Measurements from ENCODE around the gene PDCD10.

- TF ChIP-seq POLR2A (IDR thresholded peaks at IDR 0.05; ENCODE audit: low read depth, low read length) (no peak), SPI1 (IDR thresholded peaks at IDR 0.05; ENCODE audit: low read depth, low read length) (no peak), TAF1 (IDR thresholded peaks at IDR 0.05; ENCODE audit: low read depth, low read length) (no peak)
Observed at GRCh38 chr3:167711439-167711838, 23.3 kb downstream of the PDCD10 start.
